ENCODE results near the gene GZMM.

DNA sequence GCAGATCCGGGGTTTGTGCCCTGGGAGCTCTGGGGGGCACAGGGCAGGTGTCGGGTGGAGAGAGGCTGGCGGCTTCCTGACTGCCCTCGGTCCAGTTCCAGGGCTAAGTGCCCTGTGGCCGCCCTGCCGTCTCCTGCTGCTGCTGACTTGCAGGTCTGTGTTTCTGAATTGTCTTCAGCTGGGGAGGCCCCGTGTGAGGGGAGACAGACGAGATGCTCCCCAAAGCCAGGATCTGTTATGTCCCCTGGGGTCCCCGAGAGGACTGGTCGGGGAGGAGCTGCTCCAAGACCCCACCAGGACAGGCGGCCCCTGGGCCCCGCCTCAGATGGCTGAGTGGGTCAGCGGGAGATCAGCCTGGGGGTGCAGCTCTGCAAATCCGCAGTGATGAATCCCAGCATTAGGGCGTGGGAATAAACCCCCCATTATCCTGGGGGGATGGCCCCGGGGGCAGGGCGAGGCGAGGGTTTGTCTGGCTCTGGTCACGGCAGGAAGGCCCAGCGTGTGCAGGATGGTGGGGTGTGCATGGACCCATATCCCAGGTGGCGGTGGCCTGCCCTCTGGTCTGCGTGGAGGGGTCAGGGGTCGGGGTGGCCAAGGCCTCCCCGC, 50.5 kb downstream of the GZMM start:
- TF ChIP-seq CTCF (IDR thresholded peaks at IDR 0.05; ENCODE audit: poor library complexity) (no peak), EZH2 (IDR thresholded peaks at IDR 0.05; ENCODE audit: borderline replicate concordance) (no peak)
